Measurements from ENCODE around the gene VPS13C.

VPS13C gene

DNA sequence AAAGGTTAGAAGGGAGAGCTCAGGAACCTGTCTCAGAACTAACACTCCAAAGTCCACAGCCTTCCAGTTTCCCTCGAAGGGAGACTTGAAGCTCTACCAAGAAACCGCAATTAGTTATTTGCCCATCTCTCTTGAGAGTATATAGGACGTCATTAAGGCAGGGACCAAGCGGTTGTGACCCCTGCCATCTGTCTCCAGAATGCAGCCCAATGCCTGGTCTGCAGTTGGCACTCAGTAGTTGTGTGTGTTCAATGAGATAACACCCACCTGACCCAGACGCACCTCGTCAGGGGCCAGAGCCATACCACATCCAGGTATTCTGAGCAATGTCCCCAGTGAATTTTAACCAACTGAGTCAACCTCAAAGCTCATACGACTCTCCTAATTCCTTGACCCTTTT, 251.0 kb downstream of the VPS13C start:
- no peak for DNase-seq

DNA sequence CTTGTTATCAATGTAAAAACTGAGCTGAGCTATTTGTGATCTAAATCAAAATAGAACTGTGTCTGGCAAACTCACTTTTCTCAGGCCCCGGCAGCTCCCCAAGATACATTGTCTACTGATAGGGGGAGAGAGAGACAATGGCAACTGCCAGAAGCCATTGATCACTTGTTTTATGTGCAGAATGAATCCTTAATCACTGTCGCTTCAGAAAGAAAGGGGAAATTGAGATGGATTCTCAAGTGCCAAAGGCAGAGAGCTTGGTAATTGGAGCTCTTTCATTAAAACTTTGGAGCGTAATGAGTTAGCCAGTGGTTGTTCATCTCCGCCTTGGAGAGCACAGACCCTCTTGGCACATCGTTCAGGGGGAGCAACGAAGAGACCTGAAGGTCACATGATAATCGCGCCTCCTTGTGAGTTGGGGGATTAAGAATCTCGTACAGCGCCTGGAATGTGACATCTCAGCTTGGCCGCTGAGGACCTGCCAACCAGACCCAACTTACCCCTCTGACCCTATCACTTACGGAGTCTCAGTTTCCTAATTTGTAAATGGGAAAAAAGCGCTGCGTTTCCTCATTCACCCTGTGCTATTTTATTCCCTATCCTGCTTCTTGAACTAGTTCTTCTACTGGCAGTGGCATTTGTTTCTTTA, 252.8 kb downstream of the VPS13C start:
- no peak for DNase-seq

Measured in stimulated activated naive CD4-positive, alpha-beta T cell (primary cell).